Tibial artery (tissue), 4 donors: ENCODE results near the gene ZNF12.

Experiments used
- DNase-seq, 2 donors: peaks; one replicate each; pipeline ENCODE4 v3.0.0-alpha.2; 2019
- H3K27ac ChIP-seq, 2 donors: fragments of 200-600 bp; sonication (generic) in 1 of 2; 1 replicate in 1 of 2; 2 replicates in 1 of 2; pipeline ENCODE4 v1.5.1; 2018 to 2019; ENCODE audit warnings: mild to moderate bottlenecking in 1 of 2
- H3K27me3 ChIP-seq, 2 donors: fragments of 200-600 bp; sonication (generic) in 1 of 2; one replicate each; pipeline versions ENCODE4 v1.5.1 to v1.6.0; 2016 to 2019
- H3K36me3 ChIP-seq, 3 donors: fragments of 200-600 bp; sonication (generic) in 2 of 3; one replicate each; pipeline ENCODE4 v1.5.1; 2016 to 2019; ENCODE audit warnings: mild to moderate bottlenecking in 2 of 3
- H3K4me1 ChIP-seq, 4 donors: fragments of 200-600 bp; sonication (generic) in 2 of 4; 1 replicate in 3 of 4; 2 replicates in 1 of 4; pipeline ENCODE4 v1.5.1; 2016 to 2019
- H3K4me3 ChIP-seq, 2 donors: fragments of 200-600 bp; sonication (generic) in 1 of 2; 1 replicate in 1 of 2; 2 replicates in 1 of 2; pipeline ENCODE4 v1.5.1; 2018 to 2019; ENCODE audit warnings: mild to moderate bottlenecking in 2 of 2
- H3K9me3 ChIP-seq, 3 donors: fragments of 200-600 bp; sonication (generic) in 1 of 3; one replicate each; pipeline ENCODE4 v1.5.1; 2016 to 2019
- CTCF ChIP-seq, 2 experiments: fragments of 200-600 bp in 1 of 2; fragments of 450-650 bp in 1 of 2; IDR thresholded peaks; one replicate each; pipeline ENCODE4 v1.5.1; 2017 to 2019; ENCODE audit warnings: antibody characterized with exemption in 2 of 2, mild to moderate bottlenecking in 1 of 2, moderate library complexity in 1 of 2
- intact Hi-C: fragments of 100-400 bp; cut with DNase I; formaldehyde crosslinking; loops from one replicate; pipeline ENCODE4 v1.15.0; 2023; ENCODE audit warnings: low total_unique reads

ZNF12 gene

DNA sequence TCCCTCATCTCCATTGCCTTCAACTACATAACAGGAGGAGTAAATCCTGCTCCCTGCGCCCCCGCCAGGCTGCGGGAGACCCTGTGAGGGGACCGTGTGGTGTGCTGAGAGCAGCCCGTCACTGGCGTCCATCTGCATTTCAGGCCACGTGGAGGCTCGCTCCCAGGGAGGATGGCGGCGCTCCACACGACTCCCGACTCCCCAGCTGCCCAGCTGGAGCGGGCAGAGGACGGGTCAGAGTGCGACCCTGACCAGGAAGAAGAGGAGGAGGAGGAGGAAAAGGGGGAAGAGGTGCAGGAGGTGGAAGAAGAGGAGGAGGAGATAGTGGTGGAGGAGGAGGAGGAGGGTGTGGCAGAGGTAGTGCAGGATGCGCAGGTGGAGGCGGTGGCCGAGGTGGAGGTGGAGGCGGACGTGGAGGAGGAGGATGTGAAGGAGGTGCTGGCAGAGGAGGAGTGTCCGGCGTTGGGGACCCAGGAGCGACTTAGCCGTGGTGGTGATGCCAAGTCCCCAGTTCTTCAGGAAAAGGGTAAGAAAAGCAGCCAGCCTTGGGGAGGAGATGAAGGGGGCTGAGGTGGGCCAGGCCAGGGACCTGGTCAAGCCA lies 64.4 kb downstream of the ZNF12 start:
- H3K9me3 ChIP-seq, result no peaks in the 10 kb centered on the region
- DNase-seq, result peak in 1 of 2 donors; percentile 57
- intact Hi-C loops, result loop anchor here (10.0 kb wide), 1 partner anchor 72 kb away; no protein-coding TSS in a partner anchor
- H3K4me1 ChIP-seq, result peaks cover 0 to 31% (median 13%) of the 10 kb centered on the region in 4 donors
- no peak overlapping the region for H3K4me3 ChIP-seq
- peaks cover 37 to 72% (median 57%) of the 10 kb centered on the region in 3 donors for H3K36me3 ChIP-seq
- no peaks in the 10 kb centered on the region for H3K27me3 ChIP-seq
- no peak for TF ChIP-seq CTCF (IDR thresholded peaks at IDR 0.05)
- H3K27ac ChIP-seq, result no peak overlapping the region

DNA sequence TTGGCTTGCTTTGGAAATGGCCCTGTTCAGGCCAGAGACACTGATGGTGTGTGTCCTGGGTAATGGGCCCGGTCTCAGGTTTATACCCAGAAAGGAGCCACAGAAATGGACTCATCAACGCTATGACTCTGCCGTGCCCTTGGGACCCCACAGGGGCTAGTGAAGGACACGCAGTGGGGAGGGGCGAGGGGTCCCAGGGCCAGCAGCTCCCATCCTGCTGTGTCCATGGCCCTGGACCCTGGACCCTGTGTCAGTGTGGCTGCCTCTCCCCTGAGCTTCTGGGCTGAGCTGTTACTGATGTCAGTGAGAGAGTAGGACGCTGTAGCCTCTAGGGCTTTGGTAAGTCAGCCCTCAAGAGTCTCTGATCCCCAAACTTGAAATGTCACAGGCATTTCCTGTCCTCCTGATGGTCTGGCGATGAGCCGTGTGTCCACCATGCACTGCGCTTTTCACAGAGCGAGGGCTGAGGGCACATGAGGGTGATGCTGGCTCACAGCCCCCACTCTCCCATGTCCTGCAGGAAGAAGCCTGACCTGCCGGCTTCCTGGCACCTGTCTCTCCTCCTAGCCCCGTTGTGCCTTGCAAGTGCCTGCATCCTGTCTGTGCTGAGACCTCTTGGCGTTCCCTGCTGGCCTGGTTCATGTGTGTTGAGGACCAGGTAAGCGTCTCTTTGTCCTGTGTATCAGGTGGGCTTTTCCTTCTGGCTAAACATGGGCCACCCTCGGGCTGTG lies 65.3 kb downstream of the ZNF12 start:
- Histone ChIP-seq H3K4me3 (no peak overlapping the region), H3K27me3 (no peaks in the 10 kb centered on the region), H3K9me3 (no peaks in the 10 kb centered on the region), H3K36me3 (peaks cover 37 to 63% (median 49%) of the 10 kb centered on the region in 3 donors), H3K4me1 (peaks cover 0 to 34% (median 15%) of the 10 kb centered on the region in 4 donors), H3K27ac (no peak overlapping the region)
- no peak for DNase-seq
- intact Hi-C loops, result loop anchor here (10.0 kb wide), 1 partner anchor 73 kb away; no protein-coding TSS in a partner anchor
- TF ChIP-seq CTCF (IDR thresholded peaks at IDR 0.05), result no peak

DNA sequence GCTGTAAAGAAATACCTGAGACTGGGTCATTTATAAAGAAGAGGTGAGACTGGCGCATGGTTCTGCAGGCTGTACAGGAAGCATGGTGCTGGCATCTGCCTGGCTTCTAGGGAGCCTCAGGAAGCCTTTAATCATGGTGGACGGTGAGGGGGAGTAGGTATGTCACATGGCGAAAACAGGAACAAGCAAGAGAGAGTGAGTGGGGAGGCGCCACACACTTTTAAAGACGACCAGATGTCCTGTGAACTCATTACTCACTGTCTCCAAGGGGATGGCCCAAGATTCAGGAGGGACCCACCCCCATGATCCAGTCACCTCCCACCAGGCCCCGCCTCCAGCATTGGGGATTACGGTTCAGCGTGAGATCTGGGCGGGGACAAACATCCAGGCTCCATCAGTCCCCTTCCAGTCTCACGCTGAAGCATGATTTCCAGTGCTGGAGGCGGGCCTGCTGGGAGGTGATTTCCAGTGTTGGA lies 66.5 kb downstream of the ZNF12 start:
- intact Hi-C loops, result loop anchor here (10.0 kb wide), 1 partner anchor 75 kb away; no protein-coding TSS in a partner anchor
- peaks cover 0 to 40% (median 19%) of the 10 kb centered on the region in 4 donors for H3K4me1 ChIP-seq

GRCh38 chr7:6639627-6640026 lies 67.1 kb downstream of the ZNF12 start:
- intact Hi-C loops, result loop anchor here (10.0 kb wide), 1 partner anchor 75 kb away; no protein-coding TSS in a partner anchor
- peaks cover 0 to 40% (median 19%) of the 10 kb centered on the region in 4 donors for H3K4me1 ChIP-seq
- no peak for TF ChIP-seq CTCF (IDR thresholded peaks at IDR 0.05)
- no peak overlapping the region for H3K4me3 ChIP-seq
- no peak overlapping the region for H3K27ac ChIP-seq
- no peaks in the 10 kb centered on the region for H3K9me3 ChIP-seq
- H3K36me3 ChIP-seq, result peaks cover 30 to 45% (median 35%) of the 10 kb centered on the region in 3 donors
- DNase-seq, result no peak
- H3K27me3 ChIP-seq, result no peaks in the 10 kb centered on the region

More for the DNA sequence above, 66.5 kb downstream of the ZNF12 start:
- Histone ChIP-seq H3K9me3 (no peaks in the 10 kb centered on the region), H3K27ac (no peak overlapping the region), H3K27me3 (no peaks in the 10 kb centered on the region), H3K4me3 (no peak overlapping the region), H3K36me3 (peaks cover 33 to 51% (median 42%) of the 10 kb centered on the region in 3 donors)
- DNase-seq, result no peak
- no peak for TF ChIP-seq CTCF (IDR thresholded peaks at IDR 0.05)

- intact Hi-C loops, result no loop called here
- H3K27me3 ChIP-seq, result no peaks in the 10 kb centered on the region
- no peak for TF ChIP-seq CTCF (IDR thresholded peaks at IDR 0.05)
- H3K4me3 ChIP-seq, result peak overlapping the region in 1 of 2 donors; percentile 75
- no peaks in the 10 kb centered on the region for H3K9me3 ChIP-seq
- no peak for DNase-seq
- H3K4me1 ChIP-seq, result peaks cover 0 to 40% (median 19%) of the 10 kb centered on the region in 4 donors
- H3K27ac ChIP-seq, result no peak overlapping the region
- peaks cover 24 to 39% (median 29%) of the 10 kb centered on the region in 3 donors for H3K36me3 ChIP-seq
Observed at GRCh38 chr7:6639032-6639431, 67.7 kb downstream of the ZNF12 start.
